Measurements from ENCODE around the gene H2BW1.

GRCh38 chrX:104047171-104047570 is 33.7 kb upstream of the H2BW1 start:
- TF ChIP-seq CTCF (IDR thresholded peaks at IDR 0.05): no peak
- TF ChIP-seq POLR2AphosphoS5 (IDR thresholded peaks at IDR 0.05): no peak
- TF ChIP-seq POLR2A (IDR thresholded peaks at IDR 0.05): no peak
- no peak for TF ChIP-seq EP300 (IDR thresholded peaks at IDR 0.05)
